Measurements from ENCODE around the gene ACTL9.

- TF ChIP-seq, protein P1, sequence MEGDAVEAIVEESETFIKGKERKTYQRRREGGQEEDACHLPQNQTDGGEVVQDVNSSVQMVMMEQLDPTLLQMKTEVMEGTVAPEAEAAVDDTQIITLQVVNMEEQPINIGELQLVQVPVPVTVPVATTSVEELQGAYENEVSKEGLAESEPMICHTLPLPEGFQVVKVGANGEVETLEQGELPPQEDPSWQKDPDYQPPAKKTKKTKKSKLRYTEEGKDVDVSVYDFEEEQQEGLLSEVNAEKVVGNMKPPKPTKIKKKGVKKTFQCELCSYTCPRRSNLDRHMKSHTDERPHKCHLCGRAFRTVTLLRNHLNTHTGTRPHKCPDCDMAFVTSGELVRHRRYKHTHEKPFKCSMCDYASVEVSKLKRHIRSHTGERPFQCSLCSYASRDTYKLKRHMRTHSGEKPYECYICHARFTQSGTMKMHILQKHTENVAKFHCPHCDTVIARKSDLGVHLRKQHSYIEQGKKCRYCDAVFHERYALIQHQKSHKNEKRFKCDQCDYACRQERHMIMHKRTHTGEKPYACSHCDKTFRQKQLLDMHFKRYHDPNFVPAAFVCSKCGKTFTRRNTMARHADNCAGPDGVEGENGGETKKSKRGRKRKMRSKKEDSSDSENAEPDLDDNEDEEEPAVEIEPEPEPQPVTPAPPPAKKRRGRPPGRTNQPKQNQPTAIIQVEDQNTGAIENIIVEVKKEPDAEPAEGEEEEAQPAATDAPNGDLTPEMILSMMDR (conservative IDR thresholded peaks at IDR 0.05; ENCODE audit: low read length) = no peak
- no peak for TF ChIP-seq EZH2phosphoT487 (IDR thresholded peaks at IDR 0.05; ENCODE audit: borderline replicate concordance)
These were observed 9.7 kb downstream of the ACTL9 start for GRCh38 chr19:8688930-8689329.

Data from Loucy (cell line).